Smooth muscle cell (in vitro differentiated cells): ENCODE measurements around the gene LDOC1. TPM values are rescaled to one million over a fixed set of nuclear protein-coding genes. Genes with fewer than 3 reads are reported as not detected.
A peak's percentile ranks its signal among the peaks of the same experiment; 100 is the strongest.
"Not testable (repeated sequence)": the region's sequence is repeated elsewhere in the genome, so short reads cannot be mapped to it uniquely, and the experiment has no call there.

Experiments
- DNase-seq: peaks from one replicate; lab custom pipeline; 2025; ENCODE audit not compliant: unreplicated experiment; lab: John Stamatoyannopoulos, UW
- H2AFZ ChIP-seq: fragments of 200-600 bp; sonication (generic); 2 replicates; pipeline ENCODE4 v1.6.0; 2016; ENCODE audit warnings: antibody characterized with exemption, low read depth, mild to moderate bottlenecking
- H3F3A ChIP-seq: fragments of 200-600 bp; sonication (generic); 2 replicates; pipeline ENCODE4 v1.6.0; 2017; ENCODE audit warnings: antibody characterized with exemption, low read depth
- H3K27ac ChIP-seq: fragments of 200-600 bp; sonication (generic); 2 replicates; pipeline ENCODE4 v1.5.1; 2016; ENCODE audit warnings: low read depth, mild to moderate bottlenecking
- H3K27me3 ChIP-seq: fragments of 200-600 bp; sonication (generic); 2 replicates; pipeline ENCODE4 v1.6.1; 2016; ENCODE audit warnings: low read depth, mild to moderate bottlenecking
- H3K36me3 ChIP-seq: fragments of 200-600 bp; sonication (generic); 2 replicates; pipeline ENCODE4 v1.5.1; 2016; ENCODE audit warnings: low read depth
- H3K4me1 ChIP-seq: fragments of 200-600 bp; sonication (generic); 2 replicates; pipeline ENCODE4 v1.5.1; 2016; ENCODE audit warnings: low read depth
- H3K4me2 ChIP-seq: fragments of 200-600 bp; sonication (generic); 2 replicates; pipeline ENCODE4 v1.6.0; 2016; ENCODE audit warnings: mild to moderate bottlenecking
- H3K4me3 ChIP-seq: fragments of 200-600 bp; sonication (generic); 2 replicates; pipeline ENCODE4 v1.5.1; 2016; ENCODE audit warnings: mild to moderate bottlenecking
- H3K79me2 ChIP-seq: fragments of 200-600 bp; sonication (generic); 2 replicates; pipeline ENCODE4 v1.6.0; 2016; ENCODE audit warnings: low read depth, mild to moderate bottlenecking
- H3K9ac ChIP-seq: fragments of 200-600 bp; sonication (generic); 2 replicates; pipeline ENCODE4 v1.6.0; 2016; ENCODE audit warnings: low read depth
- H3K9me3 ChIP-seq: fragments of 200-600 bp; sonication (generic); replicated peaks from 2 replicates; pipeline ENCODE4 v1.5.1; 2016; ENCODE audit warnings: low read depth
- H4K20me1 ChIP-seq: fragments of 200-600 bp; sonication (generic); 2 replicates; pipeline ENCODE4 v1.6.0; 2016; ENCODE audit warnings: low read depth
- CTCF ChIP-seq: fragments of 200-600 bp; sonication (generic); IDR thresholded peaks from 2 replicates; pipeline ENCODE4 v1.5.1; 2017; ENCODE audit warnings: borderline replicate concordance, mild to moderate bottlenecking, antibody characterized with exemption; ENCODE audit not compliant: insufficient read depth, poor library complexity, severe bottlenecking
- WGBS: methylation state at CpG from one replicate; pipeline ENCODE4 v1.1.7; 2016; ENCODE audit warnings: low lambda C conversion rate; 5-methylcytosine and 5-hydroxymethylcytosine counted together
- polyA plus RNA-seq: library from polyadenylated mRNA; unstranded; fragments of >200 nt; fragmentation: Nextera tagmentation; extraction: Ambion mirVana; gene quantifications from 2 replicates; pipeline ENCODE4 v1.2.1, GENCODE V29; 2016
- total RNA-seq: library from RNA; depleted of rRNA; stranded (reverse); fragments of >200 nt; gene quantifications from 2 replicates; pipeline ENCODE4 v1.2.3, GENCODE V29; 2014

The LDOC1 gene
- total and polyA plus RNA-seq, 2 experiments from 2014 or later = 10.5 to 74.4 TPM

GRCh38 chrX:141158084-141158483, 18.8 kb downstream of the LDOC1 start:
- no peak overlapping the region for H3K4me2 ChIP-seq
- no peak overlapping the region for H2AFZ ChIP-seq
- TF ChIP-seq CTCF = no peak
- no peak overlapping the region for H3K9ac ChIP-seq
- DNase-seq = no peak
- H3K27me3 ChIP-seq = no peaks in the 10 kb centered on the region
- H4K20me1 ChIP-seq = no peaks in the 10 kb centered on the region
- no peak overlapping the region for H3K4me3 ChIP-seq
- H3K27ac ChIP-seq = no peak overlapping the region
- H3K4me1 ChIP-seq = no peaks in the 10 kb centered on the region
- H3F3A ChIP-seq = no peaks in the 10 kb centered on the region
- 87% methylated on average over 3 of the region's 3 CpGs for WGBS
- no peaks in the 10 kb centered on the region for H3K36me3 ChIP-seq
- no peaks in the 10 kb centered on the region for H3K79me2 ChIP-seq
- no peaks in the 10 kb centered on the region for H3K9me3 ChIP-seq

- WGBS = 73% methylated on average over 3 of the region's 3 CpGs
- H3K9ac ChIP-seq, H3K4me1 ChIP-seq, H2AFZ ChIP-seq, H3K27ac ChIP-seq, DNase-seq, H4K20me1 ChIP-seq, H3K4me3 ChIP-seq, H3K9me3 ChIP-seq, H3K79me2 ChIP-seq, H3K27me3 ChIP-seq, H3F3A ChIP-seq, H3K4me2 ChIP-seq, H3K36me3 ChIP-seq: not testable (repeated sequence)
These were observed 21.7 kb downstream of the LDOC1 start for GRCh38 chrX:141155231-141155630.

- Histone ChIP-seq H3F3A (no peaks in the 10 kb centered on the region), H3K4me1 (no peaks in the 10 kb centered on the region), H3K27ac (no peak overlapping the region), H3K27me3 (no peaks in the 10 kb centered on the region), H3K9ac (no peak overlapping the region), H2AFZ (no peak overlapping the region), H3K4me2 (no peak overlapping the region), H3K36me3 (no peaks in the 10 kb centered on the region), H3K79me2 (no peaks in the 10 kb centered on the region), H4K20me1 (no peaks in the 10 kb centered on the region), H3K4me3 (no peak overlapping the region), H3K9me3 (no peaks in the 10 kb centered on the region)
- WGBS = 66% methylated on average over 3 of the region's 3 CpGs
- TF ChIP-seq CTCF = no peak
- no peak for DNase-seq
These were observed 34.0 kb downstream of the LDOC1 start for GRCh38 chrX:141142946-141143345.

GRCh38 chrX:141133272-141133671, 43.7 kb downstream of the LDOC1 start:
- Histone ChIP-seq H3K79me2 (no peaks in the 10 kb centered on the region), H4K20me1 (no peaks in the 10 kb centered on the region), H3K4me1 (no peaks in the 10 kb centered on the region), H3K4me2 (no peak overlapping the region), H3K36me3 (no peaks in the 10 kb centered on the region), H3K27ac (peak overlapping the region; percentile 28), H3K9me3 (no peaks in the 10 kb centered on the region), H3K4me3 (no peak overlapping the region), H3K9ac (no peak overlapping the region), H3F3A (no peaks in the 10 kb centered on the region), H3K27me3 (no peaks in the 10 kb centered on the region), H2AFZ (no peak overlapping the region)
- TF ChIP-seq CTCF = no peak
- DNase-seq = no peak
- WGBS = 73% methylated on average over 8 of the region's 8 CpGs
